22Rv1 (cell line): ENCODE measurements around the gene THBS4.

ENCODE experiments used
- H3K27ac ChIP-seq: fragments of 450-650 bp; 2 replicates; pipeline ENCODE4 v1.5.1; 2017
- CTCF ChIP-seq: fragments of 450-650 bp; IDR thresholded peaks from 2 replicates; pipeline ENCODE4 v1.5.1; 2017; ENCODE audit warnings: mild to moderate bottlenecking
- ZFX ChIP-seq: fragments of 450-650 bp; IDR thresholded peaks from 2 replicates; pipeline ENCODE4 v1.6.1; 2017; ENCODE audit warnings: antibody characterized with exemption, borderline replicate concordance

The THBS4 gene

GRCh38 chr5:80002677-80003076, 32.5 kb upstream of the THBS4 start:
- TF ChIP-seq CTCF (no peak), ZFX (no peak)
- H3K27ac ChIP-seq: no peak overlapping the region

- no peak for TF ChIP-seq ZFX
- TF ChIP-seq CTCF: no peak
- H3K27ac ChIP-seq: no peak overlapping the region
Observed at GRCh38 chr5:80008995-80009765, 26.0 kb upstream of the THBS4 start.

GRCh38 chr5:80010754-80011392, 24.3 kb upstream of the THBS4 start:
- TF ChIP-seq CTCF: no peak
- no peak overlapping the region for H3K27ac ChIP-seq

- no peak overlapping the region for H3K27ac ChIP-seq
Observed at GRCh38 chr5:80025069-80025468, 10.1 kb upstream of the THBS4 start.

GRCh38 chr5:80026841-80027240, 8.3 kb upstream of the THBS4 start:
- TF ChIP-seq CTCF (no peak), ZFX (no peak)
- 0 out of 2 replicates have a peak overlapping the region, but pooled peaks have one; percentile 17 for H3K27ac ChIP-seq

More at GRCh38 chr5:80025069-80025468, 10.1 kb upstream of the THBS4 start:
- TF ChIP-seq ZFX: no peak
- no peak for TF ChIP-seq CTCF

GRCh38 chr5:80031109-80031508, 4.0 kb upstream of the THBS4 start:
- no peak overlapping the region for H3K27ac ChIP-seq
- TF ChIP-seq CTCF (no peak), ZFX (no peak)

- no peak for TF ChIP-seq CTCF
- TF ChIP-seq ZFX: no peak
- H3K27ac ChIP-seq: no peak overlapping the region
Observed at GRCh38 chr5:80033513-80033912, 1.6 kb upstream of the THBS4 start.
